Liver (tissue), 9 donors: ENCODE data around the gene SCOC. TPM values are rescaled to one million over a fixed set of nuclear protein-coding genes. Genes with fewer than 3 reads are reported as not detected.

ENCODE experiments used
- DNase-seq: peaks from one replicate; pipeline ENCODE4 v3.0.0-alpha.2; 2017; ENCODE audit warnings: low spot score
- H3K27ac ChIP-seq, 2 donors: one replicate each; pipeline ENCODE4 v1.7.0; 2013; ENCODE audit warnings: inconsistent platforms in 2 of 2, low read length in 2 of 2, control low read depth in 1 of 2, low read depth in 1 of 2, mild to moderate bottlenecking in 1 of 2
- H3K27me3 ChIP-seq, 4 donors: one replicate each; pipeline versions ENCODE4 v1.6.1 to v1.7.0; 2013; ENCODE audit warnings: low read length in 3 of 4, inconsistent platforms in 1 of 4, mild to moderate bottlenecking in 1 of 4, moderate library complexity in 1 of 4; ENCODE audit not compliant: control insufficient read depth in 4 of 4, insufficient read depth in 4 of 4
- H3K36me3 ChIP-seq, 4 donors: one replicate each; pipeline versions ENCODE4 v1.6.1 to v1.7.0; 2013; ENCODE audit warnings: low read length in 3 of 4, mild to moderate bottlenecking in 3 of 4, low read depth in 1 of 4, moderate library complexity in 1 of 4; ENCODE audit not compliant: control insufficient read depth in 4 of 4, insufficient read depth in 3 of 4
- H3K4me1 ChIP-seq, 4 donors: one replicate each; pipeline versions ENCODE4 v1.6.1 to v1.7.0; 2013; ENCODE audit warnings: low read length in 3 of 4, mild to moderate bottlenecking in 3 of 4, moderate library complexity in 1 of 4; ENCODE audit not compliant: control insufficient read depth in 4 of 4, insufficient read depth in 4 of 4
- H3K4me3 ChIP-seq, 3 donors: one replicate each; pipeline versions ENCODE4 v1.6.1 to v1.7.0; 2013; ENCODE audit warnings: low read length in 3 of 3, control low read depth in 1 of 3, low read depth in 1 of 3, mild to moderate bottlenecking in 1 of 3
- H3K9ac ChIP-seq, 2 donors: one replicate each; pipeline ENCODE4 v1.7.0; 2013; ENCODE audit warnings: low read length in 2 of 2, mild to moderate bottlenecking in 2 of 2, moderate library complexity in 2 of 2, control low read depth in 1 of 2, low read depth in 1 of 2
- H3K9me3 ChIP-seq, 4 donors: one replicate each; pipeline versions ENCODE4 v1.6.1 to v1.7.0; 2013; ENCODE audit warnings: low read length in 3 of 4; ENCODE audit not compliant: control insufficient read depth in 4 of 4
- CTCF ChIP-seq: fragments of 150-350 bp; IDR thresholded peaks from 2 replicates; pipeline ENCODE4 v1.5.1; 2017; ENCODE audit warnings: improper control_type of control experiment, low read depth, low read length; ENCODE audit not compliant: missing input control
- FOXA1 ChIP-seq: IDR thresholded peaks from 2 replicates; pipeline ENCODE4 v1.6.1; 2016; ENCODE audit warnings: antibody characterized with exemption
- FOXA2 ChIP-seq: IDR thresholded peaks from 2 replicates; pipeline ENCODE4 v1.6.1; 2016; ENCODE audit warnings: antibody characterized with exemption
- HNF4A ChIP-seq, 2 donors: conservative IDR thresholded peaks; 2 replicates each; pipeline ENCODE4 v1.6.1; 2016; ENCODE audit warnings: antibody characterized with exemption in 2 of 2, mild to moderate bottlenecking in 2 of 2
- JUND ChIP-seq, 2 donors: IDR thresholded peaks; 2 replicates each; pipeline ENCODE4 v1.6.1; 2016; ENCODE audit warnings: antibody characterized with exemption in 2 of 2
- RAD21 ChIP-seq, 2 donors: IDR thresholded peaks; 2 replicates each; pipeline ENCODE4 v1.6.1; 2016; ENCODE audit warnings: antibody characterized with exemption in 2 of 2, mild to moderate bottlenecking in 2 of 2
- REST ChIP-seq: IDR thresholded peaks from 2 replicates; pipeline ENCODE4 v1.6.1; 2016; ENCODE audit warnings: antibody characterized with exemption, mild to moderate bottlenecking
- SP1 ChIP-seq: IDR thresholded peaks from 2 replicates; pipeline ENCODE4 v1.6.1; 2018; ENCODE audit warnings: antibody characterized with exemption, mild to moderate bottlenecking
- TAF1 ChIP-seq: conservative IDR thresholded peaks from 2 replicates; pipeline ENCODE4 v1.6.1; 2016; ENCODE audit warnings: antibody characterized with exemption, mild to moderate bottlenecking
- ZBTB33 ChIP-seq: IDR thresholded peaks from 2 replicates; pipeline ENCODE4 v1.6.1; 2016; ENCODE audit warnings: antibody characterized with exemption
- WGBS: extraction: QIAGEN DNeasy Blood & Tissue Kit; methylation state at CpG from one replicate; pipeline ENCODE4 v1.1.7; 2013; 5-methylcytosine and 5-hydroxymethylcytosine counted together
- polyA plus RNA-seq, 2 donors: library from polyadenylated mRNA; stranded (reverse) in 1 of 2; unstranded in 1 of 2; fragments of 200-250 nt in 1 of 2; fragments of >200 nt in 1 of 2; fragmentation: Nextera tagmentation in 1 of 2; extraction: Ambion mirVana in 1 of 2; gene quantifications; one replicate each; pipeline versions ENCODE4 v1.2.1 to v1.2.3, GENCODE V29; 2013 to 2015
- total RNA-seq, 2 donors: library from RNA; depleted of rRNA; stranded (reverse); fragments of >200 nt; gene quantifications; one replicate each; pipeline ENCODE4 v1.2.3, GENCODE V29; 2014
- TF ChIP-seq, protein P1 (sequence below): IDR thresholded peaks from 2 replicates; pipeline ENCODE4 v1.6.1; 2016; ENCODE audit warnings: antibody characterized with exemption
- TF ChIP-seq, protein P2 (sequence below): IDR thresholded peaks from 2 replicates; pipeline ENCODE4 v1.6.1; 2016; ENCODE audit warnings: antibody characterized with exemption
- donor health status: healthy.
- donor health status: healthy.
- donor health status: healthy.
- donor health status: healthy.
- donor health status: healthy.

Gene SCOC
- total and polyA plus RNA-seq, 4 donors: 22.4 to 35.0 (median 27.2) TPM

- H3K27ac ChIP-seq: no peak overlapping the region
- H3K4me1 ChIP-seq: no peaks in the 10 kb centered on the region
- H3K9me3 ChIP-seq: no peaks in the 10 kb centered on the region
- no peaks in the 10 kb centered on the region for H3K36me3 ChIP-seq
- no peaks in the 10 kb centered on the region for H3K27me3 ChIP-seq
- WGBS: 78% methylated on average over 2 of the region's 2 CpGs
- no peak for DNase-seq
- H3K9ac ChIP-seq: no peak overlapping the region
- TF ChIP-seq HNF4A (conservative IDR thresholded peaks at IDR 0.05): no peak
- no peak overlapping the region for H3K4me3 ChIP-seq
Measured at GRCh38 chr4:140400111-140400510, 26.7 kb downstream of the SCOC start.

GRCh38 chr4:140406292-140406691 is 32.8 kb downstream of the SCOC start:
- no peak overlapping the region for H3K9ac ChIP-seq
- no peak for DNase-seq
- TF ChIP-seq CTCF (no peak), ZBTB33 (no peak), SP1 (no peak), FOXA1 (no peak), RAD21 (IDR thresholded peaks at IDR 0.05) (no peak), JUND (IDR thresholded peaks at IDR 0.05) (no peak), REST (no peak), TAF1 (no peak), FOXA2 (no peak)
- TF ChIP-seq, protein P1, sequence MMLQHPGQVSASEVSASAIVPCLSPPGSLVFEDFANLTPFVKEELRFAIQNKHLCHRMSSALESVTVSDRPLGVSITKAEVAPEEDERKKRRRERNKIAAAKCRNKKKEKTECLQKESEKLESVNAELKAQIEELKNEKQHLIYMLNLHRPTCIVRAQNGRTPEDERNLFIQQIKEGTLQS: no peak
- TF ChIP-seq, protein P2, sequence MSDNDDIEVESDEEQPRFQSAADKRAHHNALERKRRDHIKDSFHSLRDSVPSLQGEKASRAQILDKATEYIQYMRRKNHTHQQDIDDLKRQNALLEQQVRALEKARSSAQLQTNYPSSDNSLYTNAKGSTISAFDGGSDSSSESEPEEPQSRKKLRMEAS: no peak
- no peaks in the 10 kb centered on the region for H3K27me3 ChIP-seq
- no peak overlapping the region for H3K4me3 ChIP-seq
- H3K9me3 ChIP-seq: no peaks in the 10 kb centered on the region
- no peaks in the 10 kb centered on the region for H3K36me3 ChIP-seq
- no peaks in the 10 kb centered on the region for H3K4me1 ChIP-seq
- no peak overlapping the region for H3K27ac ChIP-seq
